Activated CD4-positive, alpha-beta T cell treated with anti-CD3 and anti-CD28 coated beads, Interleukin-2, amount 50 U/mL, for 16 hours (primary cell): ENCODE results near the gene VRK3.

Experiments used
- DNase-seq: peaks from one replicate; pipeline ENCODE4 v3.0.0-alpha.2; 2020

The VRK3 gene

GRCh38 chr19:50026550-50026906 lies 1.4 kb upstream of the VRK3 start:
- DNase-seq = no peak

DNA sequence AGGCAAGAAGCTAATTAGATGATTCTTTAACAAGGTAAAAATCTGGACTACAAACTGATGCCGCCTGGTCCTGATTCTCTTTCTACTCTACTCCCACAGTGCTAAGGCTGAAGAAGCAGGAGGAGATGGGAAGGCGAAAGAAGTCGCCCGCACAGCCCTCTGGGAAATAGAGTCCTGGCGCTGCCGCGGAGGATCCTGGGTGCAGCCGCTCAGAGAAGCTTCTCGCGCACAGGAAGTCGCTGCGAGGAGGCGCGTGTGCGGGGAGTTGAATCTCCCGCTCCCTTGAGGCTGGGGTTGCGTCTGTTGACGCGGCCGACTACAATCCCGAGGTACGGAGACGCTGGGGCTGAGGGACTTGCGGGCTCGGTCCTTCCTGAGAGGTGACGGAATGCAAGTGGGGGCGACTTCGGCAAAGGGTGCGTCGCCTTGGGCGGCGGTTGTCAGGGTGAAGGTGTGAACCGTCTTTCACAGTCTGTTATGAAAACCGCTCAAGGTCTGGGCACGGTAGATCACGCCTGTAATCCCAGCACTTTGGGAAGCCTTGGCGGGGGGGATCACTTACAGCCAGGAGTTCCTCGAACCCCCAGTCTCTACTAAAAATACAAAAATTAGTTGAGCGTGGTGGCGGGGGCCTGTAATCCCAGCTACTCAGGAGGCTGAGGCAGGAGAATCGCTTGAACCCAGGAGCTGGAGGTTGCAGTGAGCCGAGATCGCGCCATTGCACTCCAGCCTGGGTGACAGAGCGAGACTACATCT lies 800 bp upstream of the VRK3 start, which contains the start of gene ZNF473:
TSS of gene ZNF473 (plus strand) at position 212 of the 756 bp plus-strand sequence. CDS start 5,078 bp downstream, outside the sequence.
- peak; percentile 94 for DNase-seq

- DNase-seq = no peak
These were observed 502 bp downstream of the VRK3 start for GRCh38 chr19:50024719-50025021.

GRCh38 chr19:50022823-50023222 lies 2.3 kb downstream of the VRK3 start:
- no peak for DNase-seq

DNA sequence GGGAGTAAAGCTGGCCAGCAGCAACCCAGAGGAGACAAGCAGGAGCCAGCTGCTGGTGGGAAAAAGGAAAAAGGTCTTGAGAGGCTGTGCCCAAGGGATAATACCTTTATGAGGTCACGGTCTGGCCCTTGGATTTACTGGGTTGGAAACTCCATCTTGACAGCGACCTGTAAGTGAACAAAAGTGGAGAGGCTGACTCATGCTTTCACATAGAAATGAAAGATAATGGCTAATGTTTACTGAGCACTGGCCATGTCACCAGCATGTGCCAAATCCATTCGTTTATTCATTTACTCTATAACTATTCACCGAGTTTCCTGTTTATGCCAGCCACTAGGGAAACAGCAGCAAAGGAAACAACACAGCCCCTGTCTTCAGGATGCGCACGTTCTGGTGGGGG lies 4.7 kb downstream of the VRK3 start:
- DNase-seq = no peak

- no peak for DNase-seq
These were observed 8.9 kb downstream of the VRK3 start for GRCh38 chr19:50016225-50016807.

- no peak for DNase-seq
These were observed 16.6 kb downstream of the VRK3 start for GRCh38 chr19:50008532-50008931.

GRCh38 chr19:50007947-50008346 lies 17.2 kb downstream of the VRK3 start:
- no peak for DNase-seq

DNA sequence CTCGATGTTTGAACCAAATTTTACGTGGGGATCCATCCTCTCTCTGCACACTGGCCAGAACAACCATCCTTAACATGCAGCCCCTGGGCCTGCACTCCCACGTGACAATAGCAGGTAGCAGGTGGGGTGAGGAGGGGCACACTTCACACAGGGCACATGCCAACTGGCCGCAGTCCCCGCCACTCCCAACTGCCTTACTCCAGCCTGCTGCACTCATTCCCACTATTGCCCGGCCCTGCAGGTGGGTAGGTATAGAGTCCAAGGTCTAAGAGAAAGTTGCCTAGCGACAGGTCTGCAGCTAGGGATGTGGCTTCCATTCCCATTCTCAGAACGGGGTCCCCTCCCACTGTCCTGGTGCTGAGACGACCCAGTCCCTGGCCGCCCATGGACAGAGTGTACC lies 18.0 kb downstream of the VRK3 start:
- no peak for DNase-seq

DNA sequence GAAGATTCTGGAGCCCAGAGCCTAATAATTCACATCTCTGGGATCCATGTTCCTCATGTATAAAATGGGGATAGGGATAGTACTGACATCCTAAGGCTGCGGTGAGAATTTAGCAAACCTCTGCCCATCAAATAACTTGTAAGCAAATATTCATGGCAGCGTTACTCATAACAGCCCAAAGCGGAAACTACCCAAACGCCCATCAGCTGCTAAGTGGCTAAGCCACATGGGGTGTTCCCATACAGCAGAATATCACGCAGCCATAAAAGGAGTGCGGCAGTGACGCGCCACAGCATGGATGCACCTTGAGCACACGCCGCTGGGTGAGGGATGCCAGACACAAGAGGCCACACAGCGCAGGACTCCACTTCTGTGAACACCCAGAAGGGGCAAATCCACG lies 19.7 kb downstream of the VRK3 start:
- peak; percentile 42 for DNase-seq

DNA sequence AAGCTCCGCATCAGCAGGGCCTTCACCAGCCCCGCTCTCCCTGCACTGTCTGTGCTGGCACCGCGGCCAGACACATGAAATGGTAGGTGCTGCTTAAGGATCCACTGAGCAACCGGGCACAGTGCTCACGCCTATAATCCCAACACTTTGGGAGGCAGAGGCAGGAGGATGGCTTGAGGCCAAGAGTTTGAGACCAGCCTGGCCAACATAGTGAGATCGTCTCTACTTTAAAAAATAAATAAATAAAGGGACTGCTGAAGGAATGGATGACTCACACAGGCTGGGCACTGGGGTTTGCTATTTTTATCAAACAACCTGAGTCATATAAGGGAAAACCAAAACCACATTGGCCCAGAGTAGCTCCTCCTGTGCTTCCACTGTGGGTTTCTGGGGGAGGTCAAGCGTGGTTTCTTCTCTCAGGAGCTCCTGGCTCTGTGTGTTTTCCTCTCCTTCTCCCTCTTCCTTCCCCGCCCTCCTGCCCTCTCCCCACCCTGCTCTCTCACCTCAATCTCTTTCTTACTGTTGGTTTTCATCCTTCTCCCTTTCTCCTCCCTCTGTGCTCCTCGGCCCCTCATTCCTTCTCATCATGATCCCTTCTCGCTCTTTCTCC lies 21.3 kb downstream of the VRK3 start:
- peak; percentile 79 for DNase-seq

GRCh38 chr19:50003254-50003788 lies 21.9 kb downstream of the VRK3 start:
- no peak for DNase-seq

GRCh38 chr19:50002386-50002960 lies 22.7 kb downstream of the VRK3 start:
- no peak for DNase-seq

- DNase-seq = no peak
These were observed 23.4 kb downstream of the VRK3 start for GRCh38 chr19:50001775-50002174.

- DNase-seq = no peak
These were observed 24.2 kb downstream of the VRK3 start for GRCh38 chr19:50000841-50001557.

GRCh38 chr19:50000038-50000840 lies 24.9 kb downstream of the VRK3 start:
- DNase-seq = no peak

DNA sequence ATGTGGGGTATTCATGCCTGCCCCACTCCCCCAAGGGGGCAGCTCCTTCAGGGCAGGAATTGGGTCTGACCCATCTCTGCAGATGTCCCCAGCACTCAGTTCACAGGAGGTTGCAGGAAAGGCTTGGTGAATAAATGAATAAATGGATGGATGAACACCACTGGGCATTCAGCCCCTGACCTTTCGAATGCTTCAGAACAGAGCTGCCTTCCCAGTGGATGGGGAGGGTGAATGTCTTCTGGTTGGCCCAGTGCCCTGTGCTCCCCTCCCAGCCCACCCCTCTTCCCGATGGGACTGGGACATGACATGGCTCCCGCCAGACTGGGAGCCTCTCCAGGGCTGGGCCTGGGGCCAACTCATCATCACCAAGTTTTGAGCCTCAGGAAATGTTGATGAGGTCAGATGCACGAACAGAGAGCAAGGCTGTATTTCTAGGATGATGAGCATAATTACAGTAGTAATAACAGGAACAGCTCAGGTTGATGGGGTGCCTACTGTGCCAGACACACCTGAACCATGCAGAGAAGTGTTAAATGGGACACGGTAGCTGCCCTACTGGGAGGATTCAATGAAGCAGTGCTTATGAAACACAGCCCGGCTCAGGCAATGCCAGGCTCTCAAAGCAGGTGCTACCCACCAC lies 25.7 kb downstream of the VRK3 start:
- DNase-seq = no peak

DNA sequence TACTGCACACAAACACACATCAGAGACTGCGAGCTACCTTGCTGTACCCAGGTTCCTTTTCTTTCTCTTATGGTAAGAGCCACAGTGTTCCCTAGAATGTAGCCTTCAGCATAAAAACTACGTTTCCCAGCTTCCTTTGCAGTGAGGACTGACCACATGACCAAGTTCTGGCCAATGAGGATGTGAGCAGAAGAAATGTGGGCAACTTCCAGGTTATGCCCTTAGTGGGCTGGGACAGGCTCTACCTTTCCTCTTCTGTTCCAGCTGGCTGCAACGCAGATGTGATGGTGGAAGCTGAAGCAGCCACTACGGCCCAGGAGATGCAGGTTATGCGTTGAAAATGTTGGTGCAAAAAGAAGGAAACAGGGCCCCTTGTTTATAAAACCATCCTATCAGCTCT lies 27.5 kb downstream of the VRK3 start:
- DNase-seq = peak; percentile 53

DNA sequence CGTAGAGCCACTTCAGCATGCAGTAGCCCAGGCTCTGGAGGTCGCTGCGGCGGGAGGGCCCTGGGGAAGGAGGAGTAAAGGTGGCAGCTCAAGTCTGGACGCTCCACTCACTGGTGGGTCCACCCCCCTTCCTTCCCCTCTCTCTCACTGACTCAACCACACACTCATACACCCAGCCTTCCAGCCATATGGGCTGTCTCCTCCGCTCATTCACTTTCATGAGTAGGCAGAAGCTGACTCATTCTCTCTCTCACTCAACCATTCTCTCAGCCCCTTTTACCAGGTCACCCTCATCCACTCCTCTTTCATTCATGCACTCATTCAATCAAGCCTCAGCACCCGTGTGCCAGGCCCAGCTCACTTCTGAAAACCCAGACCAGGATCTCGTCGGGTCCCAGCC lies 36.7 kb downstream of the VRK3 start:
- peak; percentile 26 for DNase-seq

GRCh38 chr19:49988007-49988406 lies 37.2 kb downstream of the VRK3 start:
- no peak for DNase-seq

DNA sequence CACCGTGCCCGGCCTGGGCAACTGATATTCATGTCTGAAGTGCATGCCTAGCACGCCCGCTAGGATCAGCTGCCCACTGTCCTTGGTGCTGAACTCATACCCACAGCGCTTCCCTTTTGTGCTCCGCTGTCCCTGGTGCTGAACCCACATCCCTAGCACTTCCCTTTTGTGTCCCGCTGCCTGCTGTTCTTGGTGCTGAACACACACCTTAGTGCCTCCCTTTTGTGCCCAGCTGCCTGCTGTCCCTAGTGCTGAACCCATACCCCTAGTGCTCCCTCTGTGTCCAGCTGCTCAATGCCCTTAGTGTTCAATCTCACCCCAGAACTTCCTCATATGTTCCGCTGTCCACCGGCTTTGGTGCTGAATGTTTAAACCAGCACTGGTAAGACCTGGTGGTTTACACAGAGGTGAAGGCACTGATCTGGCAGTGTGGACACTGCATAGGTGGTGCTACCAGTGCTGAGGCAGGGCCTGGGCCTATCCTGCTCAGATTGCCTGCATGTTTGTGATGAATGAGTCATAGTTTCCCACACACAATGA lies 37.9 kb downstream of the VRK3 start:
- DNase-seq = peak; percentile 78

DNA sequence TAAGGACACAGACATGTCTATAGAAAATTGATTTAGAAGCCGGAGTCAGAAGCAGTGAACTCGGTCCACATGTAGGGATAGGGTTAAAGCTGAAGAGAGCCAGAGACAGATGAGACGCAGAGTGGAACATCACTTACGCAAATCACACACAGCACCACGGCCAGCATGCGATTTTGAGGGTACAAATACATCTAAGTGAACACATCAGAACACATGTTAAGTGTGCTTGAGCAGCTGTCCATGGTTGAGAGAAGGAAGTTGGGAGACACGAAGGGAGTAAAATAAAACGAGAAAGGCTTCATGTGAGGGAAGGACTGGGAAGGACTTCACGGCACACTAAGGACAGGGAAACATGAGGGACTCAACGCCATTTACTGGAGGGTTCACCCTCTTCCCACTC lies 38.8 kb downstream of the VRK3 start:
- no peak for DNase-seq
